CD8-positive, alpha-beta memory T cell (primary cell): ENCODE measurements around the gene KCTD11. TPM values are rescaled to one million over a fixed set of nuclear protein-coding genes. Genes with fewer than 3 reads are reported as not detected.
A peak's percentile ranks its signal among the peaks of the same experiment; 100 is the strongest.

Source experiments
- CTCF ChIA-PET: fragments of 350-600 bp; sonication (Branson Sonifier 250); formaldehyde crosslinking; loops from one replicate; lab custom pipeline; 2021; ENCODE audit warnings: antibody characterized with exemption; lab: Charles Lee
- POLR2A ChIA-PET: fragments of 350-600 bp; sonication (Branson Sonifier 250); formaldehyde crosslinking; loops from one replicate; lab custom pipeline; 2021; ENCODE audit warnings: antibody characterized with exemption; lab: Charles Lee
- DNase-seq, 5 donors: peaks; one replicate each; pipeline versions ENCODE4 v3.0.0 to v3.0.0-alpha.2; 2020 to 2022; ENCODE audit warnings: mixed read lengths in 1 of 5
- H3K27ac ChIP-seq: one replicate; pipeline ENCODE4 v1.7.0; 2013; ENCODE audit warnings: low read depth, mild to moderate bottlenecking, low read length, moderate library complexity
- H3K27me3 ChIP-seq: 2 replicates; pipeline ENCODE4 v1.7.0; 2013; ENCODE audit warnings: low read length, mild to moderate bottlenecking; ENCODE audit not compliant: insufficient read depth, poor library complexity, severe bottlenecking
- H3K36me3 ChIP-seq: 2 replicates; pipeline ENCODE4 v1.7.0; 2013; ENCODE audit warnings: mild to moderate bottlenecking, low read length, moderate library complexity; ENCODE audit not compliant: insufficient read depth
- H3K4me1 ChIP-seq: 2 replicates; pipeline ENCODE4 v1.7.0; 2013; ENCODE audit warnings: mild to moderate bottlenecking, low read length, moderate library complexity; ENCODE audit not compliant: insufficient read depth
- H3K4me3 ChIP-seq: 2 replicates; pipeline ENCODE4 v1.7.0; 2013; ENCODE audit warnings: mild to moderate bottlenecking, low read length
- H3K9me3 ChIP-seq: 2 replicates; pipeline ENCODE4 v1.7.0; 2013; ENCODE audit warnings: mild to moderate bottlenecking, low read length
- H3K27ac Mint-ChIP-seq, 8 donors: one replicate each; pipeline ENCODE4 v1.8.0; 2020 to 2021; ENCODE audit warnings: mixed read lengths in 8 of 8, mild to moderate bottlenecking in 6 of 8, inconsistent platforms in 3 of 8, moderate library complexity in 3 of 8
- H3K27me3 Mint-ChIP-seq, 2 donors: one replicate each; pipeline ENCODE4 v1.8.0; 2020 to 2021; ENCODE audit warnings: mixed read lengths in 2 of 2, mild to moderate bottlenecking in 1 of 2, moderate library complexity in 1 of 2
- H3K36me3 Mint-ChIP-seq, 3 donors: one replicate each; pipeline ENCODE4 v1.8.0; 2020 to 2021; ENCODE audit warnings: mixed read lengths in 3 of 3, inconsistent platforms in 1 of 3, mild to moderate bottlenecking in 1 of 3
- H3K4me1 Mint-ChIP-seq, 3 donors: one replicate each; pipeline ENCODE4 v1.8.0; 2020 to 2021; ENCODE audit warnings: mixed read lengths in 3 of 3, inconsistent platforms in 1 of 3, mild to moderate bottlenecking in 1 of 3
- H3K4me3 Mint-ChIP-seq, 7 donors: one replicate each; pipeline ENCODE4 v1.8.0; 2020 to 2021; ENCODE audit warnings: mixed read lengths in 7 of 7, mild to moderate bottlenecking in 6 of 7, moderate library complexity in 4 of 7, inconsistent platforms in 2 of 7
- H3K9me3 Mint-ChIP-seq, 5 donors: one replicate each; pipeline ENCODE4 v1.8.0; 2020 to 2022; ENCODE audit warnings: mixed read lengths in 5 of 5, mild to moderate bottlenecking in 3 of 5, moderate library complexity in 2 of 5, inconsistent platforms in 1 of 5
- polyA plus RNA-seq: library from polyadenylated mRNA; unstranded; fragments of 300-500 nt; fragmentation: Illumina TruSeq; gene quantifications from one replicate; pipeline ENCODE4 v1.2.3, GENCODE V29; 2021
- total RNA-seq, 2 experiments: library from RNA; stranded (reverse); gene quantifications; one replicate each; pipeline ENCODE4 v1.2.3, GENCODE V29; 2021

KCTD11 gene
- total and polyA plus RNA-seq, 3 experiments from 2014 or later = 1.9 to 5.1 (median 4.6) TPM

- H3K9me3 Mint-ChIP-seq = no peaks in the 10 kb centered on the region
- H3K9me3 ChIP-seq = no peaks in the 10 kb centered on the region
- no peaks in the 10 kb centered on the region for H3K27me3 Mint-ChIP-seq
- peak overlapping the region in 3 of 8 donors; percentile 6 to 78 (median 37) for H3K27ac Mint-ChIP-seq
- H3K27ac ChIP-seq = no peak overlapping the region
- no peak overlapping the region for H3K4me3 ChIP-seq
- H3K4me3 Mint-ChIP-seq = peak overlapping the region in 1 of 7 donors; percentile 66
- ChIA-PET POLR2A (no interaction called here), CTCF (interaction anchor here (0.6 kb wide), 1 partner anchor 10 kb away, joined by 4 read pairs; no protein-coding TSS in a partner anchor)
- H3K36me3 Mint-ChIP-seq = peaks cover 0 to 64% (median 3%) of the 10 kb centered on the region in 3 donors
- no peaks in the 10 kb centered on the region for H3K27me3 ChIP-seq
- no peak for DNase-seq
- peaks cover 34% of the 10 kb centered on the region for H3K4me1 ChIP-seq
- peaks cover 22 to 41% (median 27%) of the 10 kb centered on the region in 3 donors for H3K4me1 Mint-ChIP-seq
- peaks cover 32% of the 10 kb centered on the region for H3K36me3 ChIP-seq
These were observed 38.3 kb downstream of the KCTD11 start for GRCh38 chr17:7389924-7390910.

GRCh38 chr17:7391307-7391706 is 39.3 kb downstream of the KCTD11 start:
- peak overlapping the region in 4 of 8 donors; percentile 29 to 84 (median 37) for H3K27ac Mint-ChIP-seq
- CTCF ChIA-PET = no interaction called here
- no peaks in the 10 kb centered on the region for H3K9me3 Mint-ChIP-seq
- Histone ChIP-seq H3K9me3 (no peaks in the 10 kb centered on the region), H3K36me3 (peaks cover 32% of the 10 kb centered on the region), H3K27ac (no peak overlapping the region), H3K4me3 (no peak overlapping the region), H3K4me1 (peaks cover 35% of the 10 kb centered on the region), H3K27me3 (no peaks in the 10 kb centered on the region)
- POLR2A ChIA-PET = no interaction called here
- H3K27me3 Mint-ChIP-seq = no peaks in the 10 kb centered on the region
- H3K36me3 Mint-ChIP-seq = peaks cover 0 to 62% (median 3%) of the 10 kb centered on the region in 3 donors
- peak overlapping the region in 3 of 7 donors; percentile 23 to 76 (median 47) for H3K4me3 Mint-ChIP-seq
- H3K4me1 Mint-ChIP-seq = peaks cover 22 to 46% (median 27%) of the 10 kb centered on the region in 3 donors
- no peak for DNase-seq

- CTCF ChIA-PET = no interaction called here
- Histone ChIP-seq H3K4me1 (peaks cover 35% of the 10 kb centered on the region), H3K4me3 (peak overlapping the region; percentile 88), H3K27ac (peak overlapping the region; percentile 80), H3K36me3 (peaks cover 32% of the 10 kb centered on the region), H3K9me3 (no peaks in the 10 kb centered on the region), H3K27me3 (no peaks in the 10 kb centered on the region)
- POLR2A ChIA-PET = interaction anchor here (0.7 kb wide), 1 partner anchor 11 kb away, joined by 5 read pairs; the partner anchor contains the start of gene TMEM256
- H3K4me1 Mint-ChIP-seq = peaks cover 22 to 46% (median 27%) of the 10 kb centered on the region in 3 donors
- DNase-seq = peak in 1 of 5 donors; percentile 38
- H3K27me3 Mint-ChIP-seq = no peaks in the 10 kb centered on the region
- H3K9me3 Mint-ChIP-seq = no peaks in the 10 kb centered on the region
- H3K36me3 Mint-ChIP-seq = peaks cover 0 to 52% (median 3%) of the 10 kb centered on the region in 3 donors
- peak overlapping the region in 7 of 8 donors; percentile 42 to 98 (median 76) for H3K27ac Mint-ChIP-seq
- H3K4me3 Mint-ChIP-seq = peak overlapping the region; percentile 70 to 99 (median 93)
These were observed 41.0 kb downstream of the KCTD11 start for GRCh38 chr17:7392696-7393612.

GRCh38 chr17:7393613-7394451 is 41.9 kb downstream of the KCTD11 start:
- ChIA-PET CTCF (interaction anchor here (1.1 to 1.3 kb wide), 2 partner anchors 9 kb away, joined by 3 to 8 read pairs; no protein-coding TSS in a partner anchor), POLR2A (interaction anchor here (0.6 to 1.8 kb wide), 6 partner anchors 9 to 92 kb away, joined by 3 to 12 read pairs (median 4); partner anchors contain the start of genes TMEM102, TMEM256 and ZBTB4)
- Histone ChIP-seq H3K27me3 (no peaks in the 10 kb centered on the region), H3K9me3 (no peaks in the 10 kb centered on the region), H3K36me3 (peaks cover 32% of the 10 kb centered on the region), H3K4me1 (peaks cover 35% of the 10 kb centered on the region), H3K27ac (peak overlapping the region; percentile 80), H3K4me3 (peak overlapping the region; percentile 88)
- Mint-ChIP-seq H3K4me3 (peak overlapping the region; percentile 91 to 99 (median 95)), H3K4me1 (peaks cover 22 to 46% (median 27%) of the 10 kb centered on the region in 3 donors), H3K27ac (peak overlapping the region; percentile 90 to 98 (median 96)), H3K36me3 (peaks cover 0 to 45% (median 3%) of the 10 kb centered on the region in 3 donors), H3K27me3 (no peaks in the 10 kb centered on the region), H3K9me3 (no peaks in the 10 kb centered on the region)
- peak; percentile 61 to 82 (median 75) for DNase-seq

GRCh38 chr17:7394452-7395191 is 42.7 kb downstream of the KCTD11 start, which contains the start of gene PLSCR3:
TSS of gene PLSCR3 (minus strand) at chr17:7394525. CDS start at chr17:7394110, 415 bp downstream.
- H3K27ac Mint-ChIP-seq = peak within 1 kb of the TSS; percentile 90 to 98 (median 96)
- H3K9me3 Mint-ChIP-seq = no peaks in the 10 kb centered on the region
- H3K4me3 ChIP-seq = peak within 1 kb of the TSS; percentile 88
- peaks cover 35% of the 10 kb centered on the region for H3K4me1 ChIP-seq
- peaks cover 28% of the 10 kb centered on the region for H3K36me3 ChIP-seq
- H3K27me3 Mint-ChIP-seq = no peaks in the 10 kb centered on the region
- peaks cover 0 to 38% (median 3%) of the 10 kb centered on the region in 3 donors for H3K36me3 Mint-ChIP-seq
- peak; percentile 76 to 86 (median 83) for DNase-seq
- ChIA-PET POLR2A (interaction anchor here (0.6 to 1.8 kb wide), 7 partner anchors 9 to 91 kb away, joined by 3 to 12 read pairs (median 4); partner anchors contain the start of genes POLR2A, TMEM102, TMEM256 and ZBTB4), CTCF (interaction anchor here (1.1 to 1.3 kb wide), 2 partner anchors 8 to 10 kb away, joined by 3 to 8 read pairs; no protein-coding TSS in a partner anchor)
- H3K27me3 ChIP-seq = no peaks in the 10 kb centered on the region
- H3K4me1 Mint-ChIP-seq = peaks cover 21 to 46% (median 27%) of the 10 kb centered on the region in 3 donors
- H3K9me3 ChIP-seq = no peaks in the 10 kb centered on the region
- peak within 1 kb of the TSS; percentile 91 to 99 (median 95) for H3K4me3 Mint-ChIP-seq
- H3K27ac ChIP-seq = peak within 1 kb of the TSS; percentile 80

- no peak overlapping the region for H3K27ac ChIP-seq
- Mint-ChIP-seq H3K9me3 (no peaks in the 10 kb centered on the region), H3K36me3 (peaks cover 0 to 22% (median 0%) of the 10 kb centered on the region in 3 donors), H3K4me3 (peak overlapping the region in 6 of 7 donors; percentile 11 to 78 (median 48)), H3K4me1 (peaks cover 20 to 36% (median 21%) of the 10 kb centered on the region in 3 donors), H3K27me3 (no peaks in the 10 kb centered on the region), H3K27ac (peak overlapping the region in 3 of 8 donors; percentile 47 to 76 (median 70))
- no peak overlapping the region for H3K4me3 ChIP-seq
- H3K4me1 ChIP-seq = peaks cover 26% of the 10 kb centered on the region
- H3K9me3 ChIP-seq = no peaks in the 10 kb centered on the region
- H3K27me3 ChIP-seq = no peaks in the 10 kb centered on the region
- POLR2A ChIA-PET = interaction anchor here (0.7 kb wide), 1 partner anchor 163 kb away, joined by 3 read pairs; no protein-coding TSS in a partner anchor
- DNase-seq = peak in 1 of 5 donors; percentile 20
- peaks cover 13% of the 10 kb centered on the region for H3K36me3 ChIP-seq
- CTCF ChIA-PET = no interaction called here
These were observed 44.2 kb downstream of the KCTD11 start for GRCh38 chr17:7396147-7396546.
